ENCODE results near the gene KCNQ1OT1. TPM values are rescaled to one million over a fixed set of nuclear protein-coding genes. Genes with fewer than 3 reads are reported as not detected.

Gene KCNQ1OT1
- total and polyA plus RNA-seq, 2 experiments from 2014 or later = 3.1 to 7.9 TPM

DNA sequence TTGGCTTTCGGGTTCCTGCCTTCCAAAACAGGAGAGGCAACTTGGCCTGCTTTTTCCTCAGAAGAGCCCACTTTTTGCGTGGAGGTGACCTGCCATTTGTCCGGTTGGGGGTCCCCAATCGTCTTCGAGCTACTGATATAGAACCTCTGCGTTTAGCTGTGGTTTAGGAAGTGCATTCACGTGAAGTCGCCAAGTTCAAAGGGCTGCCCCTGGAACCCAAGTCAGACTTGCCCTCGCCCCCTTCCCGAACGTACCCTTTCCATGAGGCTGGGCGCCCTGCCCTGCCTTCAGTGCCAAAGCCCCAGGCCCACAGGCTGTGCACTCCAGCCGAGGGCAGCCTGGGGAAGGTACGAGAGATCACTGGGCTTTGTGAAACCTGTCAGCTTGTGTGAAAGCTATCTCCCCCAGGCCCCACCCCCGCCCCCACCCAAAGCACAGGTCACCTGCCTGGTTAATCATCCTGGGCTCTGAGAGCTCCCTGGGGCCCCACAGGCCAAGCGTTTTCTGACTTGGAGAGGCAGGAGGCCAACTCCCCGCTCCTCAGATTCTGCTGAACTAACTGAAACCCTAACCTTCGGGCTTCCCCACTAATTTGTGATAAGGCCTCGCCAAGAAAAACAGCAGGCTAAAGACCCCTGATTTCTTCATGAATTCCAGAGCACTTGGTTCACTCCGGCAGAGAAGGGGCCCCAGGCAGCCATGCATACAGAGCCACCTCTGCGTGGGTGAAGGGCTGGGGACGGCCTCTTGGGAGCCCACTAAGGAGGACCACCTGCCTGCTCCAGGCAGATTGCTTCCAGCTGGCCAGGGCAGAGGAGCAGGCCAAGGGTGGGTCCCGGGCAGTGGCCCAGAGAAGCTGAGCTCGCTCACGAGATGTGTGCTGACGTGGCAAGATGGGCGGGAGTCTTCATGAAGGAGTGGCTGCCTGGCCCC, 25.8 kb upstream of the KCNQ1OT1 start:
- Histone ChIP-seq H3K4me2 (peak overlapping the region; percentile 21), H4K20me1 (ENCODE audit: insufficient read depth, poor library complexity, severe bottlenecking) (no peaks in the 10 kb centered on the region), H3K36me3 (replicated peaks; ENCODE audit: insufficient read depth, low read depth) (no peaks in the 10 kb centered on the region), H3K27ac (peak overlapping the region; percentile 95), H3K4me3 (no peak overlapping the region), H3K79me2 (no peaks in the 10 kb centered on the region), H3K9me3 (ENCODE audit: low read depth) (no peaks in the 10 kb centered on the region), H3K27me3 (no peaks in the 10 kb centered on the region), H3K4me1 (ENCODE audit: insufficient read depth) (peaks cover 41% of the 10 kb centered on the region), H3K9me2 (replicated peaks; ENCODE audit: insufficient read depth) (no peaks in the 10 kb centered on the region), H2AFZ (no peak overlapping the region)
- 54% methylated on average over 26 of the region's 27 CpGs for WGBS (ENCODE audit: low lambda C conversion rate, missing lambda C conversion rate)
- TF ChIP-seq EZH2 (IDR thresholded peaks at IDR 0.05; ENCODE audit: borderline replicate concordance) (no peak), CTCF (IDR thresholded peaks at IDR 0.05; ENCODE audit: poor library complexity) (no peak), EZH2phosphoT487 (IDR thresholded peaks at IDR 0.05; ENCODE audit: low read depth, severe bottlenecking, unreplicated experiment) (no peak)
- DNase-seq (ENCODE audit: low spot score) = peak; percentile 88

DNA sequence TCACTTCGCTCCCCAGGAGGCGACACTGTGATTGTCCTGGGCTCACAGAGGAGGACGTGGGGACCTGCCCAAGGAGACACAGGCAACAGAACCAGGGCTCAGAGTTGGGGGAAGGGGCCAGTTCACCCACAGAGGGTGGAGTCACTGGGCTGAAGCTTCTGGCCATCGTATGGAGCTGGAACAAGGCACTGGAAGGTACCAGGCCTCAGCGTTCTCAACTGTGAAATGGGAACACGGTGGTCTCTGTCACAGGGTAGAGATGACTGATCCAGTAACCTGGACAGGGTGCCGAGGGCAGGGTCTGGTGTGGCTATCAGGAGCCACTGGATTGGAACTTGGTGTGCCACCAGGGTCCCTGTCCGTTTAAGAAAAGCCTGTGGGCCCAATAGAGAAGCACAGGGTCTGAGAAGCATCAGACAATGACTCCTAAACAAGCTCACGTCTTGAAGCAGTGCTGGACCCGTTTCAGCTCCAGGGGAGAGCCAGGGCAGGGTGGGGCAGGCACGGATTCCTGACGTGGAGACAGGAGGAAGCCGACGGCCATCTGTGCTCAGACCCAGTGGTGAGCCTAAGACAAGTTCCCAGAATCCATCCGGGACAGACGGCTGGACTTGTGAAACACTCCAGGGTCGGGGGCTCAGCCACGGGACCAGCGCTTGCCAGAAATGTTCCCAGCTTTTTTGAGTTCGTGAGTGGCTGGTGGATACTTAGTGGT, 25.0 kb upstream of the KCNQ1OT1 start:
- Histone ChIP-seq H2AFZ (no peak overlapping the region), H4K20me1 (ENCODE audit: insufficient read depth, poor library complexity, severe bottlenecking) (no peaks in the 10 kb centered on the region), H3K4me3 (no peak overlapping the region), H3K4me2 (peak overlapping the region; percentile 21), H3K9me3 (ENCODE audit: low read depth) (no peaks in the 10 kb centered on the region), H3K79me2 (no peaks in the 10 kb centered on the region), H3K27ac (peak overlapping the region; percentile 95), H3K27me3 (no peaks in the 10 kb centered on the region), H3K9me2 (replicated peaks; ENCODE audit: insufficient read depth) (no peaks in the 10 kb centered on the region), H3K4me1 (ENCODE audit: insufficient read depth) (peaks cover 33% of the 10 kb centered on the region), H3K36me3 (replicated peaks; ENCODE audit: insufficient read depth, low read depth) (no peaks in the 10 kb centered on the region)
- no peak for TF ChIP-seq EZH2 (IDR thresholded peaks at IDR 0.05; ENCODE audit: borderline replicate concordance)
- no peak for TF ChIP-seq CTCF (IDR thresholded peaks at IDR 0.05; ENCODE audit: poor library complexity)
- no peak for TF ChIP-seq EZH2phosphoT487 (IDR thresholded peaks at IDR 0.05; ENCODE audit: low read depth, severe bottlenecking, unreplicated experiment)
- peak; percentile 71 for DNase-seq (ENCODE audit: low spot score)
- WGBS (ENCODE audit: low lambda C conversion rate, missing lambda C conversion rate) = 77% methylated on average over 20 of the region's 20 CpGs

- Histone ChIP-seq H3K79me2 (no peaks in the 10 kb centered on the region), H2AFZ (no peak overlapping the region), H3K27me3 (no peaks in the 10 kb centered on the region), H4K20me1 (ENCODE audit: insufficient read depth, poor library complexity, severe bottlenecking) (no peaks in the 10 kb centered on the region), H3K27ac (peak overlapping the region; percentile 95), H3K36me3 (replicated peaks; ENCODE audit: insufficient read depth, low read depth) (no peaks in the 10 kb centered on the region), H3K4me2 (no peak overlapping the region), H3K9me2 (replicated peaks; ENCODE audit: insufficient read depth) (no peaks in the 10 kb centered on the region), H3K4me1 (ENCODE audit: insufficient read depth) (peaks cover 32% of the 10 kb centered on the region), H3K9me3 (ENCODE audit: low read depth) (no peaks in the 10 kb centered on the region), H3K4me3 (no peak overlapping the region)
- 73% methylated on average over 16 of the region's 16 CpGs for WGBS (ENCODE audit: low lambda C conversion rate, missing lambda C conversion rate)
- DNase-seq (ENCODE audit: low spot score) = no peak
- TF ChIP-seq EZH2 (IDR thresholded peaks at IDR 0.05; ENCODE audit: borderline replicate concordance) (no peak), CTCF (IDR thresholded peaks at IDR 0.05; ENCODE audit: poor library complexity) (no peak), EZH2phosphoT487 (IDR thresholded peaks at IDR 0.05; ENCODE audit: low read depth, severe bottlenecking, unreplicated experiment) (no peak)
These were observed 24.3 kb upstream of the KCNQ1OT1 start for GRCh38 chr11:2724104-2724503.

Measured in hepatocyte (in vitro differentiated cells).